PC-3 (cell line): Measurements from ENCODE around the gene FBXL13. TPM values are rescaled to one million over a fixed set of nuclear protein-coding genes. Genes with fewer than 3 reads are reported as not detected.

Experiments used
- ATAC-seq: fragments of 200-7000 bp; cut with Tn5 transposase; 2 replicates; pipeline ENCODE4 v1.9.1; 2020; ENCODE audit warnings: mild to moderate bottlenecking, moderate library complexity
- BruUV-seq: library from RNA; stranded (reverse); fragments of 400-500 nt; replicated peaks from 2 replicates; lab custom pipeline; 2021; lab: Mats Ljungman, UMichigan
- CTCF ChIA-PET: fragments of 300-600 bp; sonication (Branson Sonifier 250); formaldehyde crosslinking; loops from one replicate; lab custom pipeline; 2022; ENCODE audit warnings: antibody characterized with exemption; lab: Charles Lee
- POLR2A ChIA-PET: fragments of 300-600 bp; sonication (Branson Sonifier 250); formaldehyde crosslinking; loops from one replicate; lab custom pipeline; 2022; ENCODE audit warnings: antibody characterized with exemption; ENCODE audit not compliant: unreplicated experiment; lab: Charles Lee
- DNase-seq: peaks from one replicate; pipeline ENCODE4 v3.0.0-alpha.2; 2015
- H2AFZ ChIP-seq: fragments of 300-600 bp; sonication (generic); 2 replicates; pipeline ENCODE4 v1.6.0; 2016; ENCODE audit warnings: antibody characterized with exemption, low read length
- H3F3A ChIP-seq: fragments of 300-600 bp; sonication (generic); one replicate; pipeline ENCODE4 v1.6.0; 2017; ENCODE audit warnings: antibody characterized with exemption, low read length, control low read depth, mild to moderate bottlenecking; ENCODE audit not compliant: unreplicated experiment
- H3K27ac ChIP-seq: fragments of 300-600 bp; sonication (generic); 2 replicates; pipeline ENCODE4 v1.5.1; 2016; ENCODE audit warnings: mild to moderate bottlenecking, low read length
- H3K27me3 ChIP-seq: fragments of 300-600 bp; sonication (generic); 2 replicates; pipeline ENCODE4 v1.6.1; 2016; ENCODE audit warnings: low read length, mixed read lengths
- H3K36me3 ChIP-seq: fragments of 300-600 bp; sonication (generic); 2 replicates; pipeline ENCODE4 v1.6.1; 2016; ENCODE audit warnings: low read depth, mixed run types, low read length, mixed read lengths
- H3K4me1 ChIP-seq: fragments of 300-600 bp; sonication (generic); 2 replicates; pipeline ENCODE4 v1.5.1; 2016; ENCODE audit warnings: low read length; ENCODE audit not compliant: insufficient read depth
- H3K4me2 ChIP-seq: fragments of 300-600 bp; sonication (generic); 2 replicates; pipeline ENCODE4 v1.6.0; 2016; ENCODE audit warnings: low read length
- H3K4me3 ChIP-seq: fragments of 300-600 bp; sonication (generic); 2 replicates; pipeline ENCODE4 v1.5.1; 2016; ENCODE audit warnings: mild to moderate bottlenecking, low read length, mixed read lengths
- H3K79me2 ChIP-seq: fragments of 300-600 bp; sonication (generic); 2 replicates; pipeline ENCODE4 v1.6.1; 2017; ENCODE audit warnings: low read length, mixed read lengths
- H3K9ac ChIP-seq: fragments of 300-600 bp; sonication (generic); 2 replicates; pipeline ENCODE4 v1.6.0; 2016; ENCODE audit warnings: mild to moderate bottlenecking, low read length
- H3K9me2 ChIP-seq: fragments of 300-600 bp; sonication (generic); replicated peaks from 2 replicates; pipeline ENCODE4 v1.6.1; 2016; ENCODE audit warnings: mixed run types, low read length, mixed read lengths
- H3K9me3 ChIP-seq: fragments of 300-600 bp; sonication (generic); 2 replicates; pipeline ENCODE4 v1.6.1; 2016; ENCODE audit warnings: low read length, mixed read lengths
- H4K20me1 ChIP-seq: fragments of 300-600 bp; sonication (generic); 2 replicates; pipeline ENCODE4 v1.6.1; 2016; ENCODE audit warnings: low read length, mixed read lengths
- EZH2 ChIP-seq: fragments of 300-600 bp; sonication (generic); IDR thresholded peaks from one replicate; pipeline ENCODE4 v1.6.1; 2017; ENCODE audit warnings: antibody characterized with exemption, mild to moderate bottlenecking, low read length; ENCODE audit not compliant: unreplicated experiment
- EZH2phosphoT487 ChIP-seq: fragments of 300-600 bp; sonication (generic); IDR thresholded peaks from 2 replicates; pipeline ENCODE4 v1.6.1; 2018; ENCODE audit warnings: mild to moderate bottlenecking, antibody characterized with exemption, low read length, borderline replicate concordance
- intact Hi-C: fragments of 100-400 bp; cut with micrococcal nuclease; formaldehyde crosslinking; loops from 2 replicates; pipeline ENCODE4 v1.9.0; 2023
- total RNA-seq: library from RNA; depleted of rRNA; stranded (reverse); fragments of >200 nt; gene quantifications from 2 replicates; pipeline ENCODE4 v1.2.3, GENCODE V29; 2014
- TF ChIP-seq, protein P1 (sequence below): fragments of 300-600 bp; sonication (generic); conservative IDR thresholded peaks from 2 replicates; pipeline ENCODE4 v1.5.1; 2017; ENCODE audit warnings: antibody characterized with exemption, low read depth, mild to moderate bottlenecking, low read length

FBXL13 gene
- total RNA-seq, 1 experiment from 2014 or later: 1.1 TPM

- Histone ChIP-seq H3K36me3 (no peaks in the 10 kb centered on the region), H3K9ac (no peak overlapping the region), H3K79me2 (no peaks in the 10 kb centered on the region), H3K27ac (no peak overlapping the region), H3K9me3 (no peaks in the 10 kb centered on the region), H3K4me1 (no peaks in the 10 kb centered on the region), H3K4me3 (no peak overlapping the region), H4K20me1 (no peaks in the 10 kb centered on the region), H3F3A (no peaks in the 10 kb centered on the region), H2AFZ (no peak overlapping the region), H3K4me2 (no peak overlapping the region), H3K9me2 (no peaks in the 10 kb centered on the region), H3K27me3 (no peaks in the 10 kb centered on the region)
- DNase-seq (no peak), ATAC-seq (no peak)
- ChIA-PET POLR2A (no interaction called here), CTCF (no interaction called here)
- BruUV-seq: no TSS peak
- intact Hi-C loops: no loop called here
- TF ChIP-seq EZH2 (no peak), EZH2phosphoT487 (no peak)
- TF ChIP-seq, protein P1, sequence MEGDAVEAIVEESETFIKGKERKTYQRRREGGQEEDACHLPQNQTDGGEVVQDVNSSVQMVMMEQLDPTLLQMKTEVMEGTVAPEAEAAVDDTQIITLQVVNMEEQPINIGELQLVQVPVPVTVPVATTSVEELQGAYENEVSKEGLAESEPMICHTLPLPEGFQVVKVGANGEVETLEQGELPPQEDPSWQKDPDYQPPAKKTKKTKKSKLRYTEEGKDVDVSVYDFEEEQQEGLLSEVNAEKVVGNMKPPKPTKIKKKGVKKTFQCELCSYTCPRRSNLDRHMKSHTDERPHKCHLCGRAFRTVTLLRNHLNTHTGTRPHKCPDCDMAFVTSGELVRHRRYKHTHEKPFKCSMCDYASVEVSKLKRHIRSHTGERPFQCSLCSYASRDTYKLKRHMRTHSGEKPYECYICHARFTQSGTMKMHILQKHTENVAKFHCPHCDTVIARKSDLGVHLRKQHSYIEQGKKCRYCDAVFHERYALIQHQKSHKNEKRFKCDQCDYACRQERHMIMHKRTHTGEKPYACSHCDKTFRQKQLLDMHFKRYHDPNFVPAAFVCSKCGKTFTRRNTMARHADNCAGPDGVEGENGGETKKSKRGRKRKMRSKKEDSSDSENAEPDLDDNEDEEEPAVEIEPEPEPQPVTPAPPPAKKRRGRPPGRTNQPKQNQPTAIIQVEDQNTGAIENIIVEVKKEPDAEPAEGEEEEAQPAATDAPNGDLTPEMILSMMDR: no peak
Measured at GRCh38 chr7:102942181-102942866, 132.3 kb downstream of the FBXL13 start.

DNA sequence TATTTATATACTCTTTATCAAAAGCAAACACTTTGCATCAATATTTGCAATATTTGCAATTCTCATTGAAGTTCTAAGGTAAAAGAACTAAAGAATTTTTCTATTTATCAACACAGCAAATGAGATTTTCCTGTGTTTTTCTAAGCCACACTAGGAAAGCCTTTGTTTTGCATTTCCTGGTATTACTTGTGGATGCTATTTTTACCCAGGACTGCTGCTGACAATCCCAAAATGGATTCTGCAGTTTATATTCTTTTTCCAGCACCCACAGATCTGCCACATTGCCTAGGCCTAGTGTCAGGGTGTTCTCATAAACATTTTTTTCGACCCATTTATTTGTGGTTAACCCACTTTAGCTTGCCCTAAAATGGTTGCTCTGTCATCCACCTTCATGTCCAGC, 135.9 kb downstream of the FBXL13 start:
- no TSS peak for BruUV-seq
- Histone ChIP-seq H3K4me2 (no peak overlapping the region), H2AFZ (no peak overlapping the region), H3K36me3 (no peaks in the 10 kb centered on the region), H3K9me2 (no peaks in the 10 kb centered on the region), H3K27ac (no peak overlapping the region), H3K9me3 (no peaks in the 10 kb centered on the region), H4K20me1 (no peaks in the 10 kb centered on the region), H3K4me3 (no peak overlapping the region), H3K4me1 (no peaks in the 10 kb centered on the region), H3K79me2 (no peaks in the 10 kb centered on the region), H3F3A (no peaks in the 10 kb centered on the region), H3K27me3 (no peaks in the 10 kb centered on the region), H3K9ac (no peak overlapping the region)
- intact Hi-C loops: no loop called here
- TF ChIP-seq, protein P1: no peak
- no peak for TF ChIP-seq EZH2
- no peak for TF ChIP-seq EZH2phosphoT487
- ATAC-seq (no peak), DNase-seq (no peak)
- ChIA-PET CTCF (no interaction called here), POLR2A (no interaction called here)

- Histone ChIP-seq H4K20me1 (no peaks in the 10 kb centered on the region), H3F3A (no peaks in the 10 kb centered on the region), H3K4me1 (no peaks in the 10 kb centered on the region), H3K79me2 (no peaks in the 10 kb centered on the region), H3K9me3 (no peaks in the 10 kb centered on the region), H3K9ac (no peak overlapping the region), H3K27me3 (no peaks in the 10 kb centered on the region), H3K4me2 (no peak overlapping the region), H3K4me3 (no peak overlapping the region), H3K36me3 (no peaks in the 10 kb centered on the region), H3K27ac (no peak overlapping the region), H3K9me2 (no peaks in the 10 kb centered on the region), H2AFZ (no peak overlapping the region)
- intact Hi-C loops: no loop called here
- ATAC-seq (no peak), DNase-seq (no peak)
- CTCF ChIA-PET: no interaction called here
- TF ChIP-seq, protein P1: no peak
- no peak for TF ChIP-seq EZH2
- POLR2A ChIA-PET: no interaction called here
- BruUV-seq: no TSS peak
Measured at GRCh38 chr7:102935450-102936115, 139.0 kb downstream of the FBXL13 start.
